HPDE6-E6E7 (cell line): ENCODE measurements around the gene RARRES2.
"Not testable (repeated sequence)": the region's sequence is repeated elsewhere in the genome, so short reads cannot be mapped to it uniquely, and the experiment has no call there.

ENCODE experiments used
- DNase-seq: peaks from one replicate; pipeline ENCODE4 v3.0.0; 2011; ENCODE audit warnings: missing footprints; ENCODE audit errors: extremely low spot score

Gene RARRES2

DNA sequence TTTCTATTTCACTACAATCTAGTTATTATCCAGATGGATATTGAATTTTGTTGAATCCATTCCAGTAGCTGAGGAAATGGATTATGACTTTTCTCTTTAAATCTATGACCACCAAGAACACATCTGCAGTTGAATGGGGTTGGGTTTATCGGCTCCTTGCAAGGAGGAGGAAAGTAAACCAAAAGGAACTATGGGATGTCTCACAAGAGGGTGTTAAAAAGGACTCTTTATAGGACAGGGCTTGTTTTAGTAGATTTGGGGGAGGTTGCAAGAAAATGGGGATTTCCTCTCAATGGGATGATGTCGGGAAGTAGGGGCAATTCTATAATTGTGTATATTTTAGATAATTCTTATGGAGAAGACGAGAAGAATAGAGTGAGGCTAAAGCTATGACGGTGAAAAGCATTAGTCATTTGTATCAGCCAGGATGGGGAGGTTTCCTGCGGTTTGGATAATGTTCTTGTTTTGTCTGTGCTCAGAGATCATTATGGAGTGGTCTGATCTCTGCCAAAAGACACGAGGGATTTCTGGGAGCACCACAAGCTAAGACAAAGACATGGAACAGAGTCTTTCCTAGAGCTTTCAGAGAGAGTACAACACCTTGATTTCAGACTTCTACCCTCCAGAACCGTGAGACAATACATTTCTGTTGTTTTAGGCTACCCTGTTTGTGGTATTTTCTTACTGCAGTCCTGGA lies 23.5 kb downstream of the RARRES2 start:
- DNase-seq: no peak

DNA sequence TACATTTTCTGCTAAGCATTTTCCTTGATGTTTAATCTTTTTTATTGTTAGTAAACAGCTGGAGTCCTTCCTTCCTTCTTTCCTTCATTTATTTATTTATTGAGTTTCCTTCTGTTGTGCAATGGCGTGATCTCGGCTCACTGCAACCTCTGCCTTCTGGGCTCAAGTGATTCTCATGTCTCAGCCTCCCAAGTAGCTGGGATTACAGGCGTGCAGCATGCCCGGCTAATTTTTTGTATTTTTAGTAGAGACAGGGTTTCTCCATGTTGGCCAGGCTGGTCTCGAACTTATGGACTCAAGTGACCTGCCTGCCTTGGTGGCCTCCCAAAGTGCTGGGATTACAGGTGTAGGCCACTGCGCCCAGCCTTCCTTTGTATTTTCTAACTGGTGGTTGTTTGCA lies 24.4 kb downstream of the RARRES2 start:
- not testable (repeated sequence) for DNase-seq

DNA sequence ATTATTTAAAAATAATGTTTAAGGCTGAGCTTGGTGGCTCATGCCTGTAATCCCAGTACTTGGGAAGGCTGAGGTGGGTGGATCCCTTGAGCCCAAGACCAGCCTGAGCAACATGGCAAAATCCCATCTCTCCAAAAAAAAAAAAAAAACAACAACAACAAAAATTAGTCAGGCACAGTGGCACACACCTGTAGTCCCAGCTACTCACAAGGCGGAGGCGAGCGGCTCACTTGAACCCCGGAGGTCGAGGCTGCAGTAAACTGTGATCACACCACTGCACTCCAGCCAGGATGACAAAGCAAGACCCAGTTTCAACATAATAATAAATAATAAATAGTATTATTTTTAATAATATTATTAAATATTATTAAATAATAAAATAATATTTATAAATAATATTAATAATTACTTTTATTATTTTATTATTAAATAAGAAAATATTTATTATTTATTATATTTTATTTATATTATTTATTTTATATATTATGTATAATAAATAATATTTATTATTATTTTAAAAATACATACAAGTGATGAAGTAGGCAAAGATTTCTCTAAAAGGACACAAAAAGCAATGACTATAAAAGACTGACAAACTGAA lies 26.7 kb downstream of the RARRES2 start:
- DNase-seq: no peak

DNA sequence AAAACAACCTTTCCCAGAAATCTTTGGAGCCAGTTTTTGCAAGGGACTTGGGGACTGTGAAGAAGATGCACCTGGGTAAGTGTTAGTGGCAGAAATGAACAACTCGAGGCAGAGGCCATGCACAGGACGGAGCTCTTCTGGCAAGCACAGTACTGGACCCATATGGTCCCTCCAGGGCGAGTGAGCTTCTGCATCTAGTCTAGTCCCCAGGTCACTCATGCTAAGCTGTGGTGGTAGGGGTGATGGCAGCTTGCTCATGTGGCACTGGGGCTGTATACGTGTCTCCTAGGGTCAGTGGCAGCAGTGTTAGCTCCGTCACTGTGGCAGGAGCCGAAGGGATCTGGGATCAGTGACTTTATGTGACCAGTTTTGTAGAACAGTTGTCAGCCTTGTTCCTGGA lies 27.6 kb downstream of the RARRES2 start:
- no peak for DNase-seq

DNA sequence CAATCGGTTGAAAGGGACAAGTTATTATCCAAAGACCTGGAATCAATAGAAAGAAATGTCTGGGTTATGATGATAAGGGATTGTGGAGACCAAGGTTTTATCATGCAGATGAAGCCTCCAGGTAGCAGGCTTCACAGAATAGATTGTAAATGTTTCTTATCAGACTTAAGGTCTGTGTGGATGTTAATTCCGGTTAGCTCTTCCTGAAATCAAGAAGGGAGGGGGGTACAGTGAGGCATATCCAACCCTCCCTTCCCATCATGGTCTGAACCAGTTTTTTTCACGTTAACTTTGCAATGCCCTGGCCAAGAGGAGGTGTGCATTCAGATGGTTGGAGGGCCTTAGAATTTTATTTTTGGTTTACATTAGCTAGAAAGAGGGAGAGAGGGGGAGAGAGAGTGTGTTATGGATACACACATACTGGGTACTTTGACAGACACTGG lies 28.0 kb downstream of the RARRES2 start:
- no peak for DNase-seq

DNA sequence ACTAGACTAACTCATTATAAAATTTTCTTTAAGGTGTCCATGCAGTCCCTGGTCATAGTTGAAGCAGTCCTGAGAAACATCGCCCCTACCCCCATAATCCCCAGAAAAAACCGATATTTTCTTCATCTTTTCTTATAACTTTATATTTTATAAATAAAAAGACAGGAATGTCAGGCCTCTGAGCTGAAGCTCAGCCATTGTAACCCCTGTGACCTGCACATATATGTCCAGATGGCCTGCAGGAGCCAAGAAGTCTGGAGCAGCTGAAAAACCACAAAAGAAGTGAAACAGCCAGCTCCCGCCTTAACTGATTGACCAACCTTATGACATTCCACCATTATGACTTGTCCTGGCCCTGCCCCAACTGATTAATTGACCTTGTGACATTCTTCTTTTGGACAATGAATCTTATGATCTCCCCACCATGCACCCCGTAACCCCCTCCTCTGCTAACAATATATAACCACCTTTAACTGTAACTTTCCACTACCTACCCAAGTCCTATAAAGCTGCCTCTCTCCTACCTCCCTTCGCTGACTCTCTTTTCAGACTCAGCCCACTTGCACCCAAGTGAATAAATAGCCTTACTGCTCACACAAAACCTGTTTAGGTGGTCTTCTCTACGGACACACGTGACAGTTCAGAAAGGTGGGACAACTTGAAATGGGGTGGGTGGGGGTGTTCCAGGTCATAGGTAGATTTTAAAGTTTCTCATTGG lies 28.6 kb downstream of the RARRES2 start:
- DNase-seq: not testable (repeated sequence)

DNA sequence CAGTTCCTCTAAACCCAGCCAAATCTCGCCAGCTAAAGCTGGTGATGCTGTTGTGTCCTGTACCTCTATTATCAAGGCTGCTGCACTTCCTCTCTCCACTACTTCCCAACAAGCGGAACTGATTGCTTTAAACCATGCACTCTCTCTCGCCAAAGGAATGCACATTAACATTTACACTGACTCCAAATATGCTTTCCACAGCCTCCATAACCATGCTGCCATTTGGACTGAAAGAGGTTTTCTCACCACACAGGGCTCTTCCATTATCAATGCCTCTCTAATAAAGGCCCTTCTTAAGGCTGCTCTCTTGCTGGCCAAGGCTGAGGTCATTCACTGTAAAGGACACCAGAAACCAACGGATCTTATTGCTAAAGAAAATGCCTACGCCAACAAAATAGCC lies 29.7 kb downstream of the RARRES2 start:
- DNase-seq: no peak

DNA sequence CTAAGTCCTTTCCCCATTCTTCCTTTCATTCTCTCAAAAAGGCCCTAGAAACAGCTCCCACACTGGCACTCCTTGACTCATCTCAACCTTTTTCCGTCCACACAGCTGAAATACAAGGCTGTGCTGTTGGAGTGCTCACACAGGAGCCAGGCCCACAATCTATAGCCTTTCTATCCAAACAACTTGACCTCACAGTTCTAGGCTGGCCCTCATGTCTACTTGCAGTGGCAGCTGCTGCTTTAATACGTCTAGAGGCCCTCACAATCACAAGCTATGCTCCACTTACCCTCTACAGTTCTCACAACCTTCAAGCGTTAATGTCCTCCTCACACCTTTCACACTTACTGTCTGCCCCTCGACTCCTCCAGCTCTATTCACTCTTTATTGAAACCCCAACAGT lies 30.3 kb downstream of the RARRES2 start:
- no peak for DNase-seq

DNA sequence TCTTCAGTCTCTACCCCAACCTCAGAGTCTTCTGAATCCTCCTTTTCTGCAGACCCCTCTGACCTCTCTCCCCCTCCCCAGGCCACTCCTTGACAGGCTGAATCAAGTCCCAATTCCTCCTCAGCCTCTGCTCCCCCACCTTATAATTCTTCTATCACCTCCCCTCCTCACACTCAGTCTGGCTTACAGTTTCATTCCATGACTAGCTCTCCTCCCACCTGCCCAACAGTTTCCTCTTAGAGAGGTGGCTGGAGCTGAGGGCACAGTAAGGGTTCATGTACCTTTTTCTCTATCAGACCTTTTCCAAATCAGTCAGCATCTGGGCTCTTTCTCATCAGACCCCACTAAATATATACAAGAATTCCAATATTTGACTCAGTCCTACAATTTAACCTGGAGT lies 32.9 kb downstream of the RARRES2 start:
- DNase-seq: no peak

DNA sequence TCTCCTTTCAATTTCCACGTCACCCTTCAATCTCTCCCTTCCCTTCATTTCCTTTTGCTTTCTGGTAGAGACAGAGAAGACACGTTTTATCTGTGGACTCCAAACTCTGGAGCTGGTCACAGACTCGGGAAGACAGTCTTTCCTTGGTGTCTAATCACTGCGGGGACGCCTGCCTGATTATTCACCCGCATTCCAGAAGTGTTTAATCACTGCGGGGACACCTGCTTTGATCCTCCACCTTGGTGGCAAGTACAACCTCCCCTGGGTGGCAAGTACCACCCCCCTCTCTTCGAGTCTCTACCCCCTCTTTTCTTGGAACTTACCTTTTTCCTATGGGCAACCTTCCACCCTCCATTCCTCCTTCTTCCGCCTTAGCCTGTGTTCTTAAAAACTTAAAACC lies 33.5 kb downstream of the RARRES2 start:
- DNase-seq: no peak

DNA sequence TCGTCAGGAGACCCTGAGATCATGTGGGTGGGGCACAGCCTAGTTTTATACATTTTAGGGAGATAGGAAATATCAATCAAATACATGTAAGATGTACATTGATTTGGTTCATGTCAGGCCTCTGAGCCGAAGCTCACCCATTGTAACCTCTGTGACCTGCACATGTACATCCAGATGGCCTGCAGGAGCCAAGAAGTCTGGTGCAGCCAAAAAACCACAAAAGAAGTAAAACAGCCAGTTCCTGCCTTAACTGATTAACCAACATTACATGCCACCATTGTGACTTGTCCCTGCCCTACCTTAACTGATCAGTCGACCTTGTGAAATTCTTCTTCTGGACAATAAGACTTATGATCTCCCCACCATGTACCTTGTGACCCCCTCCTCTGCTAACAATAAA lies 34.3 kb downstream of the RARRES2 start:
- no peak for DNase-seq

DNA sequence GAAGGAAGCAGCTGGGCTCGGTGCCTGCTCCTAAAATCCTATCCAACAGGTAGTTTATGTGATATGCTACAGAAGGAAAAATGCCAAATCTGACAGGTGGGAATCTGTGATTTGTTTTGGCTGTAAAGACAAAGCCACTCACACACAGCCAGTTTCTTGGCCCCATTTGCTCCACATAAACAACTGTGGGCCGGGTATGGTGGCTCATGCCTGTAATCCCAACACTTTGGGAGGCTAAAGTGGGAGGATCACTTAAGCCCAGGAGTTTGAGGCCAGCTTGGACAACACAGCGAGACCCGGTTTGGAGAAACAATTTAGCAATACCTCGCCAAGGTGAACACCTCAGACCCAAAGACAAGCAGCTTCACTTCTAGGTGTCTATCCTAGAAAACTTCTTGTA lies 35.1 kb downstream of the RARRES2 start:
- not testable (repeated sequence) for DNase-seq

DNA sequence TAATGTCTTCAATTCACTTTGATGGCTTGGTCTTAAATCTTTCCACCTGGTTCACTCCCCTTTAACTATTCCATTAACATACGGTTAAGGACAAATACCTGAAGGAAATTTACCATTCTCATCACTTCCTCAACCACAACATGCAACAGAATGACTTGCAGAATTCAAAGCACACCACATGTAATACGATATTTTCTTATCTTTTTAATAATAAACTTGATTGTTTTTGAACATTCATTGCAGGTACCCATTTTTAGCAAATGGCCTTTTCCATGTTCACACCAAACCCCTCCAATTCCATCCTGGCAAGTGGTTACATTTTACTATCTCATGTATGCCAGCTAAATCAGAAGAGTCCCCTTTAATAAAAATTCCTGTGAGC lies 35.5 kb downstream of the RARRES2 start:
- not testable (repeated sequence) for DNase-seq

DNA sequence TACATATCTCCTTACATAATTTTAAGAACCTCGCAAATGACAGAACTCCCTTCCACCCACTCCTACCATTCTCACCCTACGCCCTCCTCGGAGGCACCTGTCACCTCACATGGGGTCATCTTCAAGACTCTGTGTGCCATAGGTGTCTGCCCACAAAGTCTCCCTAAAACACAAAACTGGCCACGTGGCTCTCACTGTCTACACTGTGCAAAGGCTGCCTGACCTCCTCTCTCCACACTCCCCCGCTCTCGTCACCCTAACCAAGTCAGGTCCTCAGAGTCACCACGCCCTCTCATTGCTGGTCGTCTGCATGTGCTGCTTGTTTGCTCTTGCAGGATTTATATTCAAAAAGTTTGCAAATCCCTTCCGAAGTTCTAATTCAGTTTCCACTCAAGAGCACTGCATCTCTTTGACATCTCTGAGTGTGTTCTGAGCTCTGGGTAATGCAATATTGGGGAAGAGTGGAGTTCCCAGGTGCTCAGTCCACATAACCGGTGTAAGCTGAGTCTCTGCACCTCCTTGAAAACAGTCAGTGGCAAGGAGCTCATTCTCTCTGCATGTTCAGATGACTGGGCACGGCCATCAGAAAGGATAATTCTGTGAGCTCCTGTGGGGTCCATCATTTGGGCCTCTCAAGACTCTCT lies 36.0 kb downstream of the RARRES2 start:
- not testable (repeated sequence) for DNase-seq

DNA sequence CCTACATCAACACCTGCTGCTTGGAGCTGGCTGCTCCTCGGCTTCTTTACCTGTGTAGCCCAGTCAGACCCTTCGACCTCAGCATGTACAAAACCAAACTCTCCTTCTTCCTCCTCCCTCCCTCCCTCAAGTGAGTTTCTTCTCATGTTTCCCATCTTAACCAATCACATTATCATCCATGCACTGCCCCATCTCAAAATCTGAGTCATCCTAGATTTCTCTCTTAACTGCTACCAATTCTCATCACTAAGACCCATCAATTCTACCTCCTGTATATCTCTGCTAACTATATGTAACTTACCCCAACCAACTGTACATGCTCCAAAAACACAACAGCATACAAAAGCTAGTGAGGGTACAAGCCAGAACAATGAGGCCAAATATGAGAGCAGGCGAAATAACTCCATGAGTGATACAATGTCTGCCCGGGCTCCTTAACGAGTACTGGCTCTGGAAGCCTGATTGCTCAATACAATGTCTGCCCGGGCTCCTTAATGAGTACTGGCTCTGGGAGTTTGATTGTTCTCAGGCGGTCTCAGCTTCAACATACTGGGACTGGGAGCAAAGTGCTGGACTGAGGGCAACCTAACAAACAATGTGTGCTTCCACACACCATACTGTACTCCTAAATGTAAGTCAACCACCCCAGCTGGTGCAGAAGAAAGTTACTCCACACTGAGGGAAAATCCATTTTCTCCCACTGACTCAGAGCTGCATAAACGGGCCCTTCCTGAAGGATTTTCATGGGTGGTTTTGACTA lies 36.8 kb downstream of the RARRES2 start:
- not testable (repeated sequence) for DNase-seq

DNA sequence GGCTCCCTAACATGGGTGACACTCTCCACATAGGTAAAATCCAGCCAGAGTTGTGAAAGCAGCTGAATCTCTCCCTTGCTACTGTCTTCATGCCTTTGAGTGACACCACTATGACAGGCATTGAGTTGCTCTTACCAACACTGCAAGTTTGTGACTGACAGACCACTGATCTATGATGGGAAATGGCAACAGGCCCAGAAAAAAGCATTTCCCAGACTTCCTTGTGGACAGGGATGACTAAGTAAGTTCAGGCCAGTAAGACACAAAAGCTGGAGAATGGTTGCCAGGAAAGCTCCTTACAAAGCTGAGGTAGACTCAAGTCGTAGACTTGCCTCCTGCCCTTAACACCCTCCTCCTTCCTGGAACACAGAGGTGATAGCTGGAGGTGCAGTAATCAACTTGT lies 38.5 kb downstream of the RARRES2 start:
- DNase-seq: not testable (repeated sequence)

DNA sequence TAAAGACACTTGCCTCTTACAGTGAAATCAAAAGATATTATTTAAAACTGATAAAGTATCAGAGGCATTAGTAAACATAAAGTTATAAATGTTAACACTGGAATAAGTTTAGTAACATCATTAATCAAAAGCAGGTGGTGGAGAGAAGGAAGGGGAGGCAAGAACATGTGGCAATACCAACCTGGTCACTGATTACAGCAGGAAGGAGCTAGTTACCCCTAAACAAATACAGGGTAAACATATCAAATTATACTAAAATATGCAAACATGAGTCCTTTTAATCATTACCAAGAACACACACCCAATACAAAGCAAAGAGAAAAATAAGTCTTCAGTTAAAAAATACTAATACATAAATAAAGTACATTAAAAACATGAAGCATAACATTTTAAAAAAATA lies 43.5 kb downstream of the RARRES2 start:
- not testable (repeated sequence) for DNase-seq

DNA sequence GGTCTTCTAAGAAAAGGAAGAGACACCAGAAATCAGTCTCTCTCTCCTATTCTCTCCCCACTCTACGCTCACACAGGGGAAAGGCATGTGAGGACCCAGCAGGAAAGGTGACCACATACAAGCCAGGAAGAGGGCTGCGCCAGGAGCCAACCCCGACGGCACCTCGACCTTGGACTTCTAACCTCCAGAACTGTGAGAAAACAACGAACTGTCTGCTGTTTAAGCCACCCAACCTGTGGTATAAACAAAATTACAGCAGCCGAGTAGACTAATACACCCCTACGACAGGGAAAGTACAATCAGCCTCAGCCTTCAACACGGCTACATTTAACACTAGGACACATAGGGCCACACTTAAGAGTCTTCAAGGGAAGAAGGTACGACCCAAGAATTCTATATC lies 44.6 kb downstream of the RARRES2 start:
- DNase-seq: not testable (repeated sequence)

DNA sequence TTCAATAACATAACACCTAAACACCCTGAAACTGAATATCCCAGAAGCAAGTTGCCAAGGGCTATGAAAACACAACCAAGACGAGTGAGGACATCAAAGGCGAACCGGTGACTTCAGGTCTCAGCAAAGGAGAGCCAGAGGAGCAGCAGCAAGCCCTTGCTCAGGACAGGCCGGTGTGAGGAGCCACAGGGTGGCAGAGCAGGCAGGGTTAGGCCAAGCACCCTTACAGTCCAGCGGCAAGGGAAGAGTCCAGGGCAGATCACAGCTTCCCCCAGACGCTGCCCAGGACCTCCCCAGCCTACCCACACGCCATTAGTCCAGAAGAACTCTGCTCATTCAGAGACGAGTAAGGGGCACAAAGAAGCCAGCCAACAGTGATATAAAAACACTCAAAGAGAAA lies 45.8 kb downstream of the RARRES2 start:
- DNase-seq: not testable (repeated sequence)

DNA sequence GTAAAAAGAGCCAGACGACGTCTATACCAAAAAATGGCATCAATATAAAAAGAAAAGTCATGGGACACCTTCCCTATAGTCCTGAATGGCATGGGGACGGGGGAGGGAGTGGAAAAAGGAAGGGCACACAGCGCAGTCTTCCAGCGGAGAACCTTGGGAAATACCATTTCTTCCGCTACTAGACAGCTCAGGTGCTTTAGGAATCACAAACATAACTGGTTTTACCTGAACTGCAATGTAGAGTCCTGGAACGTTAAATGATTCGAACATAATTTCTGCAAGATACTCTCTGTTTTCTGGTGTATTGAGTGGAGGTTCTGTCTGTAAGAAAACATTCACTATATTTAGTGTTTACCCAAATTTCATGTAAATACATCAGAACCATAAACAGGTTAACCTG lies 46.4 kb downstream of the RARRES2 start:
- not testable (repeated sequence) for DNase-seq

DNA sequence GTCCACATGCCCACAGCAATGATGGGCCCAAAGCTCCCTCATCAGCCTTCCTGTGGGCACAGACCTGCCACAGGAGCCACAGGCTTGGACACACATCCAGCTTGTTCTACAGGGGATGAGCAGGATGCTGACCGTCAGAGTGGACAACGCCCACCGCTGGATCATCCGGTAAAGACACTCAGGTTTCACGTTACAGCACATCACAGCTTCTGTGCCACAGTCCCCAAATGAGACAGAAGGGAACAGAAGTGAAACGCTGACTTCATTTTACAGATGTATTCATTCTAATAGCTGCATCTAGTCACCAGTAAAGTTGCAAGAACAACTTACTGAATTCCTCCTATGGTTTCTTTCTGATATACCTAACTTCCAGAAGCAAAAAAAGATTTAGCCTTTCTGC lies 51.1 kb downstream of the RARRES2 start:
- not testable (repeated sequence) for DNase-seq

DNA sequence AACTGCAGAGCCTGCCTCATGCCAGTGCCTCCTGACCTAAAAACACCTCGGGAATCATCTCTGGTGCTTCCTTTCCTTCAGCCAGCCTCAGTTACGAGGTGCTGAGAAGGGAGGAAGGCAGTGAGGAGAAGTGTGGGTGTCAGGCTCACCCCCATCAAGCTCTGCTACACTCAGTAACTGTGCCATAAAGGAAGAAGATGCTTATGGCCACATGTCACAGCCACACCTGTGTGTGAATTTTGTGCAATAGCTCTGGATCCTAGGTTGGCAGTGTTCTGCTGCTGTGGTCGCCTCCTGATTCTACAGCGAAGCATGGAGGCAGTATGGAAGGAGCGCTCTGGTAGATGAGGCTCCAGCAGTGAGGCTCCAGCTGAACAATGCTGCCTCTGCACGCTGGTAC lies 52.6 kb downstream of the RARRES2 start:
- not testable (repeated sequence) for DNase-seq
